Measurements from ENCODE around the gene EFHC1. TPM values are rescaled to one million over a fixed set of nuclear protein-coding genes. Genes with fewer than 3 reads are reported as not detected.
"Not testable (repeated sequence)": the region's sequence is repeated elsewhere in the genome, so short reads cannot be mapped to it uniquely, and the experiment has no call there.

Gene EFHC1
- total and polyA plus RNA-seq, 2 of the 13 experiments (the other 11 are each of a cell fraction or from before 2014, with no cell fraction given) = 23.4 to 29.5 TPM

DNA sequence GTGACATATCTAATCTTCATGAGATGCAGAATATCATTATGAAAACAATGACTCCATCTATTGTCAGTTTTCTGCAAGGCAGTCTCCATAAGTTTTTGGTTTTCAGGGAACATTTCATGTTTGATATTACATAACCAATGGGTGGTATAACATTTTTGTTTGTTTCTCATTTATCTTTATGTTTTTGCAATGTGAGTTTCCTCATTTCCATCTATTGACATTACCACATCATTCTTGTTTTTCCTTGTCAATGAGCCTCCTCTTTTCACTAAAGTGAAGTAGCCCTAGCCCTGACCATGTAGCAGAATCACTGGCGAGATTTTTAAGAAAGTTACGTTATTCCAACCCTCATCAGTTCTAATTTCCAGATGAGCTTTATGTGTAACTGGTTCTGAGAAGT is 4.4 kb downstream of the EFHC1 start:
- H3K9me3 ChIP-seq (ENCODE audit: low read length) = no peaks in the 10 kb centered on the region
- peaks cover 39% of the 10 kb centered on the region for H3K4me1 ChIP-seq (ENCODE audit: insufficient read depth, low read length)
- intact Hi-C loops (cut with micrococcal nuclease; ENCODE audit: unreplicated experiment) = loop anchor here (5.0 kb wide), 1 partner anchor 78 kb away; no protein-coding TSS in a partner anchor
- no peak overlapping the region for H2AFZ ChIP-seq (ENCODE audit: low read length)
- peaks cover 0 to 4% of the 10 kb centered on the region in 2 experiments; a peak in 1 of 5 replicates for H3K27me3 ChIP-seq (ENCODE audit: control insufficient read depth in 1 of 2, insufficient read depth in 2 of 2, low read length in 2 of 2)
- no peak overlapping the region for H3K4me3 ChIP-seq (replicated peaks in 1 of 3; ENCODE audit: insufficient read depth in 1 of 3, low read depth in 2 of 3, low read length in 3 of 3)
- FAIRE-seq = no peak
- TF ChIP-seq, protein P1, sequence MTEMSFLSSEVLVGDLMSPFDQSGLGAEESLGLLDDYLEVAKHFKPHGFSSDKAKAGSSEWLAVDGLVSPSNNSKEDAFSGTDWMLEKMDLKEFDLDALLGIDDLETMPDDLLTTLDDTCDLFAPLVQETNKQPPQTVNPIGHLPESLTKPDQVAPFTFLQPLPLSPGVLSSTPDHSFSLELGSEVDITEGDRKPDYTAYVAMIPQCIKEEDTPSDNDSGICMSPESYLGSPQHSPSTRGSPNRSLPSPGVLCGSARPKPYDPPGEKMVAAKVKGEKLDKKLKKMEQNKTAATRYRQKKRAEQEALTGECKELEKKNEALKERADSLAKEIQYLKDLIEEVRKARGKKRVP (CRISPR knock-in tag; IDR thresholded peaks at IDR 0.05) = 0 out of 4 replicates have a peak, but pooled peaks of 1 of the 2 experiments have one; percentile 20
- TF ChIP-seq, protein P2, sequence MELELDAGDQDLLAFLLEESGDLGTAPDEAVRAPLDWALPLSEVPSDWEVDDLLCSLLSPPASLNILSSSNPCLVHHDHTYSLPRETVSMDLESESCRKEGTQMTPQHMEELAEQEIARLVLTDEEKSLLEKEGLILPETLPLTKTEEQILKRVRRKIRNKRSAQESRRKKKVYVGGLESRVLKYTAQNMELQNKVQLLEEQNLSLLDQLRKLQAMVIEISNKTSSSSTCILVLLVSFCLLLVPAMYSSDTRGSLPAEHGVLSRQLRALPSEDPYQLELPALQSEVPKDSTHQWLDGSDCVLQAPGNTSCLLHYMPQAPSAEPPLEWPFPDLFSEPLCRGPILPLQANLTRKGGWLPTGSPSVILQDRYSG (CRISPR knock-in tag; IDR thresholded peaks at IDR 0.05) = no peak
- in situ Hi-C loops (cut with HindIII; ENCODE audit: extremely low pct_ligation_motif_present, low pct_unique_long_range_greater_than_20kb) = no loop called here
- no peak overlapping the region for H3K9ac ChIP-seq (ENCODE audit: insufficient read depth, low read depth, low read length)
- ChIA-PET POLR2A (interaction anchor here (0.9 to 2.6 kb wide), 4 partner anchors 99 to 174 kb away, joined by 3 to 8 read pairs (median 6); no protein-coding TSS in a partner anchor), CTCF (ENCODE audit: low intra/inter-chr PET ratio, low total read pairs) (no interaction called here)
- 94% methylated on average over 2 of the region's 2 CpGs for WGBS (ENCODE audit: low lambda C conversion rate)
- H4K20me1 ChIP-seq (ENCODE audit: insufficient read depth, low read length) = no peaks in the 10 kb centered on the region
- ATAC-seq = no peak
- H3K79me2 ChIP-seq (ENCODE audit: insufficient read depth, low read length) = peaks cover 4% of the 10 kb centered on the region
- BruUV-seq (replicated peaks) = no TSS peak
- H3K36me3 ChIP-seq (replicated peaks in 1 of 2; ENCODE audit: control insufficient read depth in 1 of 2, insufficient read depth in 2 of 2, low read length in 2 of 2) = no peaks in the 10 kb centered on the region; a peak in 1 of 5 replicates
- no peak overlapping the region for H3K4me2 ChIP-seq (ENCODE audit: low read depth, low read length)
- no peak overlapping the region for H3K27ac ChIP-seq (ENCODE audit: extremely low read length, insufficient read depth, low read length)
- DNase-seq (ENCODE audit: low spot score) = no peak

DNA sequence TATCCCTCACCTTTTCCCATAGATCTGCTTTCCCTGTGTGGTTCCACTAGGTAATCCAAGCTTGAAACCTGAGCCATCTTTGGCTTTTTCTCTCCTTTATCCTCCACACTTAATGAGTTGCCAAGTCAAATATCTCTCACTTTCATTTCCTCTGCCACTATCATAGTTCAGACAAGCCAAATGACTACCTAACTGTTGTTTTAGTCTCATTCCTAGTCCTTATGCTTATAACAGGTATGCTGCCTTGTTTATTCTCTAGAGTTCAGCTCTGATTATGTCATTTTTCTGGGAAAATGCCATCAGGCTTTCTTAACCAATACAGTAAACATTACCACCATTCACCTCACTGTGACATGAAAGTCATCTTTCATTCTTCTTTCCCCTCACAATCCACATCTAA is 6.5 kb downstream of the EFHC1 start:
- in situ Hi-C loops (cut with HindIII; ENCODE audit: extremely low pct_ligation_motif_present, low pct_unique_long_range_greater_than_20kb) (no loop called here), intact Hi-C loops (cut with micrococcal nuclease; ENCODE audit: unreplicated experiment) (no loop called here)
- Histone ChIP-seq H3K4me3 (replicated peaks in 1 of 3; ENCODE audit: insufficient read depth in 1 of 3, low read depth in 2 of 3, low read length in 3 of 3) (no peak overlapping the region), H3K9ac (ENCODE audit: insufficient read depth, low read depth, low read length) (no peak overlapping the region), H4K20me1 (ENCODE audit: insufficient read depth, low read length) (no peaks in the 10 kb centered on the region), H3K9me3 (ENCODE audit: low read length) (no peaks in the 10 kb centered on the region), H3K79me2 (ENCODE audit: insufficient read depth, low read length) (peaks cover 1% of the 10 kb centered on the region), H3K4me2 (ENCODE audit: low read depth, low read length) (no peak overlapping the region), H3K27ac (ENCODE audit: extremely low read length, insufficient read depth, low read length) (no peak overlapping the region), H3K36me3 (replicated peaks in 1 of 2; ENCODE audit: control insufficient read depth in 1 of 2, insufficient read depth in 2 of 2, low read length in 2 of 2) (no peaks in the 10 kb centered on the region; a peak in 1 of 5 replicates), H3K4me1 (ENCODE audit: insufficient read depth, low read length) (peaks cover 30% of the 10 kb centered on the region), H3K27me3 (ENCODE audit: control insufficient read depth in 1 of 2, insufficient read depth in 2 of 2, low read length in 2 of 2) (no peaks in the 10 kb centered on the region), H2AFZ (ENCODE audit: low read length) (no peak overlapping the region)
- no peak for FAIRE-seq
- CTCF ChIA-PET (ENCODE audit: low intra/inter-chr PET ratio, low total read pairs) = no interaction called here
- no peak for ATAC-seq
- POLR2A ChIA-PET = no interaction called here
- DNase-seq (ENCODE audit: low spot score) = peak; percentile 44
- BruUV-seq (replicated peaks) = no TSS peak
- TF ChIP-seq ATF7 (IDR thresholded peaks at IDR 0.05) (0 out of 2 replicates have a peak, but pooled peaks have one; percentile 9), ATF7 (CRISPR knock-in tag; IDR thresholded peaks at IDR 0.05) (no peak), ZNF3 (CRISPR knock-in tag; IDR thresholded peaks at IDR 0.05) (no peak), ZFP82 (CRISPR knock-in tag; IDR thresholded peaks at IDR 0.05; ENCODE audit: borderline replicate concordance) (0 out of 2 replicates have a peak, but pooled peaks have one; percentile 26), EED (CRISPR knock-in tag; IDR thresholded peaks at IDR 0.05) (no peak), FOXA3 (CRISPR knock-in tag; IDR thresholded peaks at IDR 0.05) (peak; percentile 29; the same call in 1 of the 2 replicates), SAP130 (CRISPR knock-in tag; IDR thresholded peaks at IDR 0.05; ENCODE audit: low read depth) (peak; percentile 23; the same call in 1 of the 2 replicates)

DNA sequence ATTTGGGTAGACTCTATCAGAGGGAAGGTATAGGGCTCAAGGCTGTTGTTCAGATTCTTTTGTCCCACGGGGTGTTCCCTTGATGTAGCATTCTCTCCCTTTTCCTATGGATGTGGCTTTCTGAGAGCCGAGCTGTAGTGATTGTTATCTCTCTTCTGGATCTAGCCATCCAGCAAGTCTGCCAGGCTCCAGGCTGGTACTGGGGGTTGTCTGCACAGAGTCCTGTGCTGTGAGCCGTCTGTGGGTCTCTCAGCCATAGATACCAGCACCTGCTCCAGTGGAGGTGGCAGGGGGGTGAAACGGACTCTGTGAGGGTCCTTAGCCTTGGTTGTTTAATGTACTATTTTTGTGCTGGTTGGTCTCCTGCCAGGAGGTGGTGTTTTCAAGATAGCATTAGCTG is 13.2 kb downstream of the EFHC1 start:
- intact Hi-C loops (cut with micrococcal nuclease; ENCODE audit: unreplicated experiment); H3K4me2 ChIP-seq (ENCODE audit: low read depth, low read length); H4K20me1 ChIP-seq (ENCODE audit: insufficient read depth, low read length); CTCF ChIA-PET (ENCODE audit: low intra/inter-chr PET ratio, low total read pairs); H3K27ac ChIP-seq (ENCODE audit: extremely low read length, insufficient read depth, low read length); POLR2A ChIA-PET; FAIRE-seq; DNase-seq (ENCODE audit: low spot score); H3K79me2 ChIP-seq (ENCODE audit: insufficient read depth, low read length); H3K27me3 ChIP-seq (ENCODE audit: control insufficient read depth in 1 of 2, insufficient read depth in 2 of 2, low read length in 2 of 2); H3K9ac ChIP-seq (ENCODE audit: insufficient read depth, low read depth, low read length); H3K36me3 ChIP-seq (replicated peaks in 1 of 2; ENCODE audit: control insufficient read depth in 1 of 2, insufficient read depth in 2 of 2, low read length in 2 of 2); H3K9me3 ChIP-seq (ENCODE audit: low read length); H3K4me3 ChIP-seq (replicated peaks in 1 of 3; ENCODE audit: insufficient read depth in 1 of 3, low read depth in 2 of 3, low read length in 3 of 3); ATAC-seq; H2AFZ ChIP-seq (ENCODE audit: low read length); H3K4me1 ChIP-seq (ENCODE audit: insufficient read depth, low read length); BruUV-seq (replicated peaks); in situ Hi-C loops (cut with HindIII; ENCODE audit: extremely low pct_ligation_motif_present, low pct_unique_long_range_greater_than_20kb): not testable (repeated sequence)
- 82% methylated on average over 4 of the region's 4 CpGs for WGBS (ENCODE audit: low lambda C conversion rate)
